Epidermal melanocyte (primary cell): ENCODE results near the gene TUBB1.

Experiments
- DNase-seq: peaks from one replicate; pipeline ENCODE4 v3.0.0; 2011; ENCODE audit warnings: low spot score; ENCODE audit not compliant: insufficient read length

The TUBB1 gene

DNA sequence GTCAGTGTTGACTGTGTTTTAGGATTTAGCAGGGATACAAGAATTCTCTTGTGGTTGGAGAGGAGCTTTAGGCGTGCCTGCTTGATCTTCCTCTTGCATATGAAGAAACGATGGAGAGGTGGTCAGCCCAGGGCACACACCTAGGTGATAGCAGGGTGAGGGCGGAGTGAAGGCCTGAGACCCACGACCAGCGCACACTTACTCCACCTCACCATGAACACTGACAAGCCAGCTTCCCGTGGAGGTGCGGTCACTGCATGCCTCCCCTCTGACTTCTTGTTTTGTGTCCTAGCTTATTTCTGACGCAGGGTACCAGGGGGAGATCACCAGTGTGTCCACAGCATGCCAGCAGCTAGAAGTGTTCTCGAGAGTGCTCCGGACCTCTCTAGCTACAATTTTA lies 30.0 kb upstream of the TUBB1 start:
- no peak for DNase-seq

DNA sequence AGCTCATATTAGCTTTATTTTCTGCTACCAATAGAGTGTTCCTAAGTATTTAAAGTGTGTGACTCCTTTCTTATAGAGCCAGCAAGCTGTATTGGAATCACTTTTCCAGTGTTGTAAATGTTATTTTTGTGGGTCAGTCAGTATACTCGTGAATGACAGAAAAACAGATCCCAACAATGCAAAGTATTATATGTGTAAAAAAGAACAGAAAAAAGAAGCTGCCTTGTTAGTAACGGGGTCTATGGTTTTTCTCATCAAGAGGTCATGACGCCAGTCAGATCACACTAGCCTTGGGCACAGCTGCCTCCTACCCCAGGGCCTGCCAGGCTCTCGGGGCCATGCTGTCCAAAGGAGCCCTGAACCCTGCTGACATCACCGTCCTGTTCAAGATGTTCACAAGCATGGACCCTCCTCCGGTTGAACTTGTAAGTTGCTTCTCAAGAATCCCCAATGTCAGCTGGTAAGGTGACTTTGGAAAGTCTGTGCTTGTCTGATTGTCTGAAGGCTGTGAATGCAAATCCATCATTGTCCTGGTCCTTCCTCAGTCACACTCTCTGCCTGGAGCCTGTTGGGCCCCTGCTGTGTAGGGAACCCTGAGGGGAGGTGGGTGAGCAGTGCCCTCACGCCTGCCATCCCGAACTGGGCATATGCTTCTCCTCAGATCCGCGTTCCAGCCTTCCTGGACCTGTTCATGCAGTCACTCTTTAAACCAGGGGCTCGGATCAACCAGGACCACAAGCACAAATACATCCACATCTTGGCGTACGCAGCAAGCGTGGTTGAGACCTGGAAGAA lies 28.4 kb upstream of the TUBB1 start:
- peak; percentile 48 for DNase-seq

GRCh38 chr20:58991715-58992114 lies 27.5 kb upstream of the TUBB1 start:
- no peak for DNase-seq

GRCh38 chr20:58992911-58993310 lies 26.3 kb upstream of the TUBB1 start:
- no peak for DNase-seq

GRCh38 chr20:58993332-58994248 lies 25.6 kb upstream of the TUBB1 start:
- DNase-seq, result no peak

DNA sequence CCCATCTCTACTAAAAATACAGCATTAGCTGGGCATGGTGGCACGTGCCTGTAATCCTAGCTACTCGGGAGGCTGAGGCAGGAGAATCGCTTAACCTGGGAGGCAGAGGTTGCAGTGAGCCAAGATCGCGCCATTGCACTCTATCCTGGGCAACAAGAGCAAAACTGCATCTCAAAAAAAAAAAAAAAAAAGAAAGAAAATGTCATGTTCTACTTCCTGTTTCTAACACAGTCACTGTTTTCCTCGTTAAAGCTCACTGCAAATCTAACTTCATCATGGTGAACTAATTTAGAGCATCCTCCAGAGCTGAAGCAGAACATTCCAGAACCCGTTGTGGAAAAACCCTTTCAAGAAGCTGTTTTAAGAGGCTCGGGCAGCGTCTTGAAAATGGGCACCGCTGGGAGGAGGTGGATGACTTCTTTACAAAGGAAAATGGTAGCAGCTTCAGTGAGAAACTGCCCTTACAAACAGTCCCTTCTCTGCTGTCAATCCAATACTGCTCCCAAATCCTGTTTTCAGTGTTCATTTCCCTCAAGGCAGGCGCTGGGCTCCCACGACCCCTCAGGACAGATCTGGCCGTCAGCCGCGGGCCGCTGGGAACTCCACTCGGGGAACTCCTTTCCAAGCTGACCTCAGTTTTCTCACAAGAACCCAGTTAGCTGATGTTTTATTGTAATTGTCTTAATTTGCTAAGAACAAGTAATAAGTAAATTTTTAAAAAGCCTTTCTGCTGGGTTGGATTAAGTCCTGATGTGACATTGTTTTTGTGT lies 24.7 kb upstream of the TUBB1 start:
- DNase-seq, result peak; percentile 17

DNA sequence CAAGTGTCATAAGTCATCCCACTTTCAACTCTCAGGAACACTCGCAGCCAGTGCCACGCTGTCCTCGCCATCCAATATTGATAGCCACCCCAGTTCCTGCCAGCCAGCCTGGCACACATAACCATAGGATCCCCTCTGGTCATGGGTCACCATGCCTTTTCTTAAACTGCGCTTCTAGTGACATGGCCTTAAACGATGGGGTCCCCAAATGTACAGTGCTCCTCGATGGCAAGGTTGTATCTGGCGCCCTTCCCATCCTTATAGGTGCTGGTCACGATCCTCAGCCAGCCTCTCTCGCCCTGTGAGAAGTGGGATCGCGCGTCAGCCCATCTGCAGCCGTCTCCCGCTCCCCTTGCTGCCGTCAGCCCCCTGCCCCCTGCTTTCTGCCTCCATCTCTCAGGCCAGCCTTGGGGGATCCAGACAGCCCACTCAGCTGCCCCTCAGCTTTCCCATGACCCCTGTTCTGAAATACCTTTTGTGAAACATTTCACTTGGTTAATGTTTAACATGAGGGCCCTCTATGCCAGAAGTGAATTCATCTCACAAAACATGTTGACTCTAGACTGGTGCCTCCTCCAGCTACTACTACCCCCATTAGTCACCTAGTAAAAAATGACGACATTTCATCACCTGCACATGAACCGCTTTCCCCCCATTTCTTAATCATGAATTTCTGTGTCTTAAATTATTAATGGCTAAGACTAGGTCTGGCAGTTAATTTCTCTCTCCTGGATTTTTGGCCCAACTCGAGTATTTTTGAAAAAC lies 23.6 kb upstream of the TUBB1 start:
- peak; percentile 11 for DNase-seq

GRCh38 chr20:58996226-58996611 lies 23.0 kb upstream of the TUBB1 start:
- DNase-seq, result no peak

- no peak for DNase-seq
Observed at GRCh38 chr20:58997141-58997770, 22.0 kb upstream of the TUBB1 start.

GRCh38 chr20:58998656-58999055 lies 20.6 kb upstream of the TUBB1 start:
- DNase-seq, result no peak

DNA sequence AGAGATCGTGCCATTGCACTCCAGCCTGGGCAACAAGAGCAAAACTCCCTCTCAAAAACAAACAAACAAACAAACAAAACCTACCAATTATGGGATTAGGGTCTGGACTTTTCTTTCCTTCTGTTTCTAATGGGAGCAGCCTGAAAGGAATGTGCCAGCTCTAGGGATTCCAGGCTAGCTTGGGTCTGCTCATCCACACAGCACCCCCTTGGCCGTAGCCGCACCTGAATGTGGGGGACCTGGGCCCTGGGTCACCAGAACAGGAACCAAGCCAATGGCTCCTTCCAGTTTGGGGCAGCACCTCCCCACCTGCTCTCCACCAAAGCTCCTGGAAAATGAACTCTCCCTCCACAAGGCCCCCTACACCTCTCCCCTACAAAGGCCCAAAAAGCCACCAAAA lies 18.9 kb upstream of the TUBB1 start:
- DNase-seq, result no peak

DNA sequence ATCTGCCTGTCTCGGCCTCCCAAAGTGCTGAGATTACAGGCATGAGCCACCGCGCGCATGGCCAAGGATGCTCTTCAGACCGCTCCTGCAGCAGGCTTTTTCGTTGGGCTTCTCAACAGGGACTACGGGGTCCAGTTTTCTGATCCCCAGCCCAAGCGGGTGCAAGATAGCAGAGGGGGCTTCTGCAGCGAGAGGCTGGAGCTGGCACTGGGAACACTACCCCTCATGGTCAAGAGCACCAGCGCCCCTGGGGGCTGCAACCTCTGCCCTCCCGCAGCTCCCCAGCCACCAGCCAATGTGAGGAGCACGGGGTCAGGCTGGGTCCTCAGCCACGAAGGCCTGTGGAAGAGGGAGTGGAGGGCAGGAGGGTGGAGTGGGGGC lies 18.2 kb upstream of the TUBB1 start:
- DNase-seq, result no peak

DNA sequence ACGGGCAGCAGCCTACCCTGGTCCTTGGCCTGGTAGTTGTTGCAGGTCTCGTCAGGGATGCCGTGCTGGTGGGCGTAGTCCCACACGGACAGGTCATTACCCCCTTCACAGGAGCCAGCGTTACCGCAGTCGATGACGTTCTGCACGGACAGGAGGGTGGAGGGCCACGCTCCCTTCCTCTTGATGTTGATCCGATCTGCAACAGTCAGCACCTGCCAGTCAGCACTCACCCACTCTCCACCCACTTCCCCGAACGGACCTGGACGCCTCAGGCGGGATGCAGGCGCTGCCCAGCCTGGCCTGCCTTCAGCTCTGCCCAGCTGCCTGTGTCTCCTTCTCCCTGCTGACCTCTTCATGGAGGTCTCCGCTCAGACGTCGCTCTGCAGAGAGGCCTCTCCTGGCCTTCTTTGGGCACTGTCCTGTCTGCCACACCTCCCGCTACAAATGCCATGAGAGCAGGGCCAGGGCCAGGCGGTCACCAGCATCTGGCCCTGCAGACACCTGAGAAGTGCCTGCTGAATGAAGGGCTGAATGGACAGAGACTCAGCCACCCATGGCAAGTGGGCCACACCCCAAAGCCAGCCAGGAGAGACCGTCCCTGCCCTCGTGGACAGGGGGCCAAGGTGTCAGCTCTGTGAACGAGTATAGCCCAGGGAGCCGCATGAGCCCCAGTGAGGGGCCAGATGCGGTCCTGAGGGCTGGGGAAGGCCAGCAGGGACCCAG lies 17.6 kb upstream of the TUBB1 start:
- no peak for DNase-seq

- DNase-seq, result no peak
Observed at GRCh38 chr20:59002388-59002787, 16.8 kb upstream of the TUBB1 start.

GRCh38 chr20:59002874-59003399 lies 16.3 kb upstream of the TUBB1 start:
- DNase-seq, result no peak

GRCh38 chr20:59003836-59004492 lies 15.3 kb upstream of the TUBB1 start:
- no peak for DNase-seq

GRCh38 chr20:59004493-59004762 lies 14.8 kb upstream of the TUBB1 start:
- DNase-seq, result no peak

DNA sequence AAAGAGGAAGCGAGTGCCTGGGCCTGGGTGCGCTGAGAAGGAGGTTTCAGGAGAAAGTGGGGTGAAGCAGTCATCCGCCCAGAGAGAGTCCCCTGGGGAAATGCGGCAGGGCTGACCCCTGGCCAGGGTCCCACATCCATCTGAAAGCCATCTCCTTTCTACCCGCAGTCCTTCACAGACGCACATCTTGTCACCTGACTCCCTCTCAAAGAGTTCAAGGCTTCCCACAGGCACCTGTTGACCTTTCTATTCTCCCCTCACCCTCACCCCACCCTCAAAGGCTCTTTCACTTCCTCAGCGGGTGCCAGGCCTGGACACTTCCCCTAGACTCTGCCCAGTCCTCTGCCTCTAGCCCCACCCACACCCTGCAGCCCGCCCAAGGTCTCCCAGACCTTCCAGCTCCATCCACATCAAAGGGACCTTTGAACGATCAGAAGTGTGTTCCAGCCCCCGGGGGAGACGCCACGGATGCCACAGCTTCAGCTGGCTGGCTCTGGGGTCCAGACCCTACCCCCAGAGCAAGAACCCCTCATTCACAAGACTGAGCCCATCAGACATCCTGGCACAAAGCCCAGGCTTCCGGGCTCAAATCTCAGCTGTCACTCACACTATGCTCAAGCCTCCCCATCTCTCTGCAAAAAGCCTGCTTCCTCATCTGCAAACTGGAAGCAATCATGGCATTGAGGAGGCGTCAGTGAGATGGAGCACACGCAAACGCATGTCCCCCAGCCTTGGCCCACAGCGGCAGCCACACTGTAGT lies 14.3 kb upstream of the TUBB1 start:
- DNase-seq, result peak; percentile 61
